Embryonic facial prominence (tissue), 1 donor: ENCODE results near the gene ZNF197.
"Not testable (repeated sequence)": the region's sequence is repeated elsewhere in the genome, so short reads cannot be mapped to it uniquely, and the experiment has no call there.

Experiments used
- DNase-seq: peaks from one replicate; pipeline ENCODE4 v3.0.0-alpha.2; 2016; ENCODE audit errors: extremely low spot score

Gene ZNF197

DNA sequence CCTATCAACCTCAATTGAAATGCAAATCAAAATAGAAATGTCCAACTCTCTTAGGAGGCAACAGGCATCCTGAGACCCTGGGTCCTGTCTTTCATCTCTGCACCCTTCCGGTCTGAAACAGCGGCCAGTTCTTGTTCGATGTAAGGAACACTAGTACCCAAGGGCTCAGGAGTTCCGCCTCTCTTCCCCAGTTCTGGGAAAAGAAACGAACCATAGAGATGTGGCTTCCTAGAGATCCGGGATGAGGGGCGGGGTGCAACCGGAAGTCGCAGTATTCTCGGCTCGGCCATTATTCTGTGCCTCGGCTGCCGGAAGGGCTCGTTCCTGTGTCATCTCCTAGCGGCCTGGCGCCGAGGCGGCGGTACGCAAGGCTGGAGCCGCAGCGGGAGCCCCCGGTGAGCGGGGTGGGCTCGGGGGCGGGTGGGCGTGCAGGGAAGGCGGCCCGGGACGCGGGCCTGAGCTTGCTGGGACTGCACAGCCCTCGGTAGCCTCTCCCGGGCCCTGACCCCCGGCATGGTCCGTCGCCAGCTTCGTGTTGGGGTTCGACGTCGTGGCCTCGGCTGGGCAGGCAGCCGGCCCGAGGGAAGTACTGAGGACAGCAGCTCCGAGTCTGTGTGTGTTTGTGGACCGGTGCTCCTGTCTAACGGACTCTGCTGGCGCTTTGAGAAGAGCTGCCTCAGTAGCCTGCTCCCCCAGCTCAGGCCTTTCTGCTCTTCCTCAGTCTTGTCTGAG, at the start of gene ZNF197:
ZNF197 (plus strand) TSS at position 288 of the 732 bp plus-strand sequence. CDS start 4,119 bp downstream, outside the sequence.
- peak; percentile 86 for DNase-seq

DNA sequence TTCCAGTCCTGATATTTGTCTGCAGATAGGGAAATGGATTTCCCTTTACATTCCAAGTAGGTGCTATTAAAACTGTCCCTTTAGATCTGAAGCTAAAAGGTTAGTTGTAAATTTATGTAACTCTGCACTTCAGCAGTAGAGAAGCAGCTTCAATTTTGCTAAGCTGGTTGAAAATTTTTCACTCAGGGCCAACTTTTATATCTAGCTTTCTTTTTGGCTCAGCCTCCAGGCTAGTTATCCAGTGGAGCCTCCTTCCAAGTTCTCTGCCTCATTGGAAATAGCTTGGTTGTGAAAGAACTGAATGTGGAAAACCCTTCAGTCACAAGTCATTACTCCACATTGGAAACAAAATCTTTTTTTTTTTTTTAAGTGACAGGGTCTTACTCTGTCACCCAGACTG, 48.2 kb upstream of the ZNF197 start:
- no peak for DNase-seq

DNA sequence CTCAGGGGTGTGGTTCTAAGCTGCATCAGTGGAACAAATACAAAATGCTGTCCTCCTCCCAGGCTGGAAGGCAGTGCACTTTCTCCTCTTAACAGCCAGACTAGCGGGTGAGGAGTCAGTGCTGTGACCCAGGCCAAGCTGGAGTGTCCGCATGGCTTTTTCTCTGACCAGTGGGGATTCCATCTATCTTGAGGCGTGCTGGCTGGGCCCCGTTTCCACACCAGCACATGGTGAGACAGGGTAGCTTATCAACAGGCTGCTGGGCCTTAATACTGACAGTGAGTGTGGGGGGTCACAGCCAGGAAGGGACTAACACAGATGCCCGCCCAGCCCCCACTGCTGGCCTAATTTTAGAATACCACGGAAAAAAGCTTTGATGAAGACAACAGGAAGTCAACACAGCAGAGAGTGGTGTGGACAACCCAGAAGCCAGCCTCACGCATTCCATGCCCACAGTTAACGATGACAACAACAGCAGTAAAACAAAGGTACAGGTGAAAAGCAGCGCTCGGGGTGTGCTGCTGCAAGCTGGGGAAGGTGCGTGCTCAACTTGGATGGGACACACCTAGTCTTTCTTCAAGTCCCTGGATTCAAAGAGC, 47.4 kb upstream of the ZNF197 start:
- DNase-seq, result not testable (repeated sequence)

DNA sequence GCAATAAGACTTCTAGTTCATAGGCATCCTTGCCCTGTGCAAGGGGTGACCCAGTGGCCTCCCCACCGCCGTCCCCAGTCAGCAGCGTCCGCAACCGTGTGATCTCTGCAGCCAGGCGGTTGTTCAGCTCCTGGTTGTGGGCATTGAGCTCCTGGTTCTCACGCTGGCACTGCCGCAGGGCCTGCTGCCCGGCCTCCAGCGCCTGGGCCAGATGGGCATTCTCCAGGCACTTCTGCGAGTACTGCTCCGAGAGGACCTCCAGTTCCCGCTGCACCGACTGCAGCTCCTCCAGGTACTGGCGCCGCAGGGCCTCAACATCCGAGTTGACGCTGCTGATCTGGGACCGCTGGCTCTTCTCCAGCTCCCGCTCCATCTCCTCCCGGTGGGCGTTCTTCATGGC, 46.5 kb upstream of the ZNF197 start:
- not testable (repeated sequence) for DNase-seq

DNA sequence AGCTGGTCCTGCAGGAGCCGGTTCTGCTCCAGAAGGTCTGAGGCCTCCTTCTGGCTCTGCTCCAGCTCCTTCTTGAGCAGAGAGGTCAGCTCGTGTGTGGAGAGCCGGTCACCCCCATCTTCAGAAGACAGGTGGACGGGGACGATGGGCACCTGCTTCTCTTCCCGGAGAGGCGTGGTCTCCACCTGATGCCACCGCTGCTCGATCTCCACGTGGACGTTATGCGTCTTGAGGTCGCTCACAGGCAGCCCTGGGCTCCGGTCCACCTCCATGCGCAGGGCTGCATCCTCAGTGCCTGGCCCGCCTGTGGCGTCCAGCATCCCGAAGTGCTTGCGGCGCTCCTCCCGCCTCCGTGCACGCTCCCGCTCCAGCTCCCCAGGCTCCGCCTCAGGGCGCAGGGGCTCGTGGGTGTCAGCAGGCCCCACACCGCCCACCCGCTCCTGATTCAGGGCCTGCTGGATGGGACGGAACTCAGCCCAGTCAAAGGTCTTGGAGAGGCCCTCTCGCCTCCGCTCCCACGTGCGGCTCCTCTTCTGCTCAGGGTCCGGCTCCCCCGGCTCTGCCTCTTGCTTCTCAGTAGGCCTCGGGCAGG, 45.8 kb upstream of the ZNF197 start:
- DNase-seq, result not testable (repeated sequence)

DNA sequence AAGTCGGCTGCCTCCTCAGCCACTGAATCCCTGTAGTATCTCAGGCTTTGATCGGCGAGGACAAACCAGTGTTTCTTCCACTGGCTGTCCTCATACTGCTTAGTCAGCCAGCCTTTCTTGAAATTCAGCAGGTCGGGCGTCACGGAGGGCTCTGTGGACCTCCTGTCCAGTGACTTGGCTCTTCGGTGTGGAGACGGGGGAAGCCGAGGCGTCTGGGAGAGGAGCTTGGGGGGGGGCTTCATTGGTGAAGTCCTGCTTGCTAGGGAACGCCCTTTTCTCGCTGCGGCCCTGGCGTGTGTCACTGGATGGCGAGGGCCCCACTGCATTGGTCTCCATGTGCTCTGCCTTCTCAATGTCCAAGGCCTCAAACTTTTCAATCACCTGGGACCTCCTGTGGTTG, 45.1 kb upstream of the ZNF197 start:
- not testable (repeated sequence) for DNase-seq

DNA sequence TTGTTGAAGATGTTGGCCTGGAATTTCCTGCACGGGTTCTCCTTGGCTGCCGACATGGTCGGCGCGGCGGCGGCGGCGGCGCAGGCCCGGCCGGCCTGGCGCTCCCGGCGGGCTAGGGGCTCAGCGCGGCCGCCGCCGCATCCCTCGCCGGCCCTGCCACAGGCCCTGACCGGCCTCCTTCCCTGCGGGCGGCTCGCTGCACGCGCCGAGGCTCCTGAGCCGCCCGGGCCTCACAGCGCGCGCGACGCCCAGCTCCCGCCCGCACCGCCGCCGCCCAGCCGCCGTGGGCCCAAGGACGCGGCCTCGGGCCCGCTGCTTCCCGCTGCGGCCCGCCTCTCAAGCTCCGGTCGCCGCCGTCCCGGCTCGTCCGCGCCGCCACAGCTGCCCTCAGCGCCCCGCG, 43.9 kb upstream of the ZNF197 start:
- DNase-seq, result not testable (repeated sequence)

DNA sequence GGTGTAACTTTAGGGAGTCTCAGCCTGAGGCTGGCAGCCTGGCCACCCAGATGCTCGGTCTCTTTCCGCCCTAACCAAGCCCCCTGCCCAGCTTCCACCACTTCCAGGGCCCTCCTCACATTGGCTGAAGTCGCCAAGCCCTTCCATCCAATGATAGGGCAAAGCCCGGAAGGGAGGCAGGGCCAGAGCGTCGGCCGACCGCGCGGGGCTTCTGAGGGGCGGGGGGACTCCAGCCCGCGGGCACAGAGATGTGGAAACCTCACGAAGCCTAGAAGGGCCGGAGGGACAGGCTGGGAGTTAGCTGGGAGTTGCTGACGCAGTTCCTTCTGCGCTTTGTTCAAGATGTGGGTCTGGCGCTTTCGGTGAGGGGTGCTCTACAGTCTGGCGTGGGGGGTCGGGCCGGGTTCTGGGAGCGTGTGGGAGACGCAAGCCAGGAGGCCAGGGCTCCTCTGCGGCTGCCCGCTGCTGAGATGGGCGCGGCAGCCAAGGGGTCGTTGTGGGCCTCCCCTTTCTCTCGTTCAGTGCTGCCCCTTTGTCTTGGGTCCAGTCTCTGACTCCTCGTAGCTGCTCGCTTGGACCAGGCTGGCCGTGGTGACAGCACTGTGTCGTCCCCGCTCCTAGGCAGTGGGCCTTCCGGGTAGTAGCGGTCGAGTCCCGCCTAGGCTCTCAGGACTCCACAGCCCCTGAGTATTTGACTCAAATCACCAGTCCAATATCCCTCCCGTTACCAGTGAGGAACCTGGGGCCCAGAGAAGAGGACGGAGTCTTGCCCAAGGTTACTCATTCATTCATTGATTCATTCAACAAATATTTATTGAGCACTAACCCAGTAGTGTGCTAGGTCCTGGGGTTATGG, 40.0 kb upstream of the ZNF197 start, which contains the start of gene ZNF660:
ZNF660 (plus strand) TSS at position 319 of the 856 bp plus-strand sequence. CDS start 9,230 bp downstream, outside the sequence.
- peak; percentile 76 for DNase-seq

DNA sequence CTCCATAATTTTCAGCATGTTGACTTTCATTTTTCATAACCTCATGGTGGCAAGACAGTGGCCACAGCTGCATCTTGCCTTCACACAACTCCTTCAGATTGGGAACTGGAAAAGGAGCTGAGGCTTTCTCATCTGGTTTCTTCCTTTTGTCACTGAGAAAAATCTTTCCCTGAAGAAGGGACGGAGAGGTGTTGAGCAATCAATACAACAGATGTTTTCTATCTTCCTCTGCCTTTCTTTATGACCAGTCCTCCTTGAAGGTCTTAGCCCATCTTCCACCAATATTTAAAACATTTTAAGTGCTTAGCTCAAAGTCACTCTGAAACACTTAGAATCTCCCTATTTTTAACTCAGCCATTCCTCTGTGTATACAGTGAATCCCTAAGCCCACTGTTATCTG, 28.2 kb upstream of the ZNF197 start:
- no peak for DNase-seq

DNA sequence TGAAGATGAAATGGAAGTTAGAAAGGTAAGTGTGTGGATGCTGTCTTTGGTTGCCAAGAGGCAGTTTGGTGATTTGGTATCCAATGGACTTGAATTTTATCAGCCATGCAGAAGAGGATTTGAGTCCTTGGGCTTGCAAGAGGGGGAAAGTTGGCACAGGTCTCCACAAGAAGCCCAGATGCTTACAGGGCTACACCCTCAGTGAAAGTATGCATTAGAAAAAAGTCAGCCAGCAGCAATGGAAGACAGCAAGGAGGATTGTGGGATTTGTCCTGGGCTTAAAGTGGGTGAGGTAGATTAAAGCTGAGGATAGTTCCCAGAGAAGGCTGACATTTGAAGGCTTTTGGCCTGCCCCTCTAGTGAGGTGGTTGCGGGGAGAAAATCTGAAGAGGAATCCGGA, 23.1 kb upstream of the ZNF197 start:
- DNase-seq, result no peak

DNA sequence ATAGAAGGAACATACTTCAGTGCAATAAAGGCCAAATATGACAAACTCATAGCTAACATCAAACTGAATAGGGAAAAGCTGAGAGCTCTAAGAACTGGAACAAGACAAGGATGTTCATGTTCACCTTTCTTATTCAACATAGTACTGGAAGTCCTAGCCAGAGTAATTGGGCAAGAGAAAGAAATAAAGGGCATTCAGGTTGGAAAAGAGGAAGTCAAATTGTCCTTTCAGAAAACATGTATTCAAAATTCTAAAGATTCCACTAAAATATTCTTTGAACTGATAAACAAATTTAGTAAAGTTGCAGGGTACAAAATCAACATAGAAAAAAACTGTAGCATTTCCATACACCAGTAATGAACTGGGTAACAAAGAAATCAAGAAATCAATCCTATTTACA, 12.2 kb upstream of the ZNF197 start:
- no peak for DNase-seq

DNA sequence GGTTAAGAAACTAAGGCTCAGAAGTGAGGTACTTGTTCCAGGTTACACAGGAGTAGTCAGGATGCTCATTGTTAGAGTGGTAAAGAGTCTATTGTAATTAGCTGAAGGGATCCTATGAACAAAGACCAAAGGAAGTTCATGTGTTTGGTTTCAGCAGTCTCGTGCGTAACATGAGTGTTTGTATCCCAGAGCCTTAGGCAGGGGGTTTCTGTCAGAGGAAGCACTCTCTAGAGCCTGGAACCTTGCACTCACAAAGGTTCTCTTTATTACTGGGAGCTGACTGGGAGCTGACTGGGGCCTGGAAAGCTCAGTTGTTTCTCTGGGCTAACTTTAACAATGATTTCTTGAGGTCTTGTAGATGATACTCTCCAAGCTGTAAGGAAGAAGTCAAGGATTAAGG, 3.9 kb downstream of the ZNF197 start:
- DNase-seq, result no peak

DNA sequence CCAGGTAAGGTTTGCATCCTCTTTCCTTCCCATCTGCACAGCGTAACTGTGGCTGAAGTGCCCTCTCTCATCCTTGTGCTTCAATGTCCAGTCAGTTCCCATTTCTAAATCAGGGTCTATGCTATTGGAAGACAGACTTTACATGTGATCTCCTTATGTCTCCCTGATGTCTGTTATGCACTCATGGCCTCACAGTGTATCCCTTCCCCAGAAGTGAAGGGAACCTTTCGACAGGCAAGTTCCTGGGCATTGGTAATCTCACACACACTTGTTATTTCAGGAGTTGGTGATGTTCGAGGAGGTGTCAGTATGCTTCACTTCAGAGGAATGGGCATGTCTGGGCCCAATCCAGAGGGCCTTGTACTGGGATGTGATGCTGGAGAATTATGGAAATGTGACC, 7.4 kb downstream of the ZNF197 start:
- no peak for DNase-seq

DNA sequence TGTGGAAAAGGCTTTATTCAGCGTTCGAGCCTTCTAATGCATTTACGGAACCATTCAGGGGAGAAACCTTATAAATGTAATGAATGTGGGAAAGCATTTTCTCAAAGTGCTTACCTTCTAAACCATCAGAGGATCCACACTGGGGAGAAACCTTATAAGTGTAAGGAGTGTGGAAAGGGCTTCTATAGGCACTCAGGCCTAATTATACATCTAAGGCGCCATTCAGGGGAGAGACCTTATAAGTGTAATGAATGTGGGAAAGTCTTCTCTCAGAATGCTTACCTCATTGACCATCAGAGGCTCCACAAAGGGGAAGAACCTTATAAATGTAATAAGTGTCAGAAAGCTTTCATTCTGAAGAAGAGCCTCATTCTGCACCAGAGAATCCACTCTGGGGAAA, 17.5 kb downstream of the ZNF197 start:
- no peak for DNase-seq

DNA sequence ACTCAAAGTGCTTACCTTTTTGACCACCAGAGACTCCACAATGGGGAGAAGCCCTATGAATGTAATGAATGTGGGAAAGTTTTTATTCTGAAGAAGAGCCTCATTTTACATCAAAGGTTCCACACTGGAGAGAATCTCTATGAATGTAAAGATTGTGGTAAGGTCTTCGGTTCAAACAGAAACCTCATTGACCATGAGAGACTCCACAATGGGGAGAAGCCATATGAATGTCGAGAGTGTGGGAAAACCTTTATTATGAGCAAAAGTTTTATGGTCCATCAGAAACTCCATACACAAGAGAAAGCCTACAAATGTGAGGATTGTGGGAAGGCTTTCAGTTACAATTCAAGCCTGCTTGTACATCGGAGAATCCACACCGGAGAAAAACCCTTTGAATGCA, 18.2 kb downstream of the ZNF197 start:
- no peak for DNase-seq

DNA sequence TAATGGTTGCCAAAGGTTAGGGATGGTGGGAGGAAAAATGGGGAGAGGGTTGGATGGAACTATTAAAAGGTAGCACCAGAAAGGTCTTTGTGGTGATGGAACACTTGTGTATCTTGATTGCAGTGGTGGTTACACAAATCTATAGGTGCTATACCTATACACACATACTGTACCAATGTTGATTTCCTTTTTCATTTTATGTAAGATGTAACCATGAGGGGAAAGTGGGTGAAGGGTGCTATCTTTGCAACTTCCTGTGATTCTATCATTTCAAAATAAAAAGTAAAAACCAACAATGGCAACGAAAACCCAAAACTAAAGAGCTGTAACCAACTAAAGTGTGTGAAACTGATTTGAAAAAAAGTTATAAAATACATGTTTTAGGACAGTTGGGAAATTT, 22.9 kb downstream of the ZNF197 start:
- no peak for DNase-seq

DNA sequence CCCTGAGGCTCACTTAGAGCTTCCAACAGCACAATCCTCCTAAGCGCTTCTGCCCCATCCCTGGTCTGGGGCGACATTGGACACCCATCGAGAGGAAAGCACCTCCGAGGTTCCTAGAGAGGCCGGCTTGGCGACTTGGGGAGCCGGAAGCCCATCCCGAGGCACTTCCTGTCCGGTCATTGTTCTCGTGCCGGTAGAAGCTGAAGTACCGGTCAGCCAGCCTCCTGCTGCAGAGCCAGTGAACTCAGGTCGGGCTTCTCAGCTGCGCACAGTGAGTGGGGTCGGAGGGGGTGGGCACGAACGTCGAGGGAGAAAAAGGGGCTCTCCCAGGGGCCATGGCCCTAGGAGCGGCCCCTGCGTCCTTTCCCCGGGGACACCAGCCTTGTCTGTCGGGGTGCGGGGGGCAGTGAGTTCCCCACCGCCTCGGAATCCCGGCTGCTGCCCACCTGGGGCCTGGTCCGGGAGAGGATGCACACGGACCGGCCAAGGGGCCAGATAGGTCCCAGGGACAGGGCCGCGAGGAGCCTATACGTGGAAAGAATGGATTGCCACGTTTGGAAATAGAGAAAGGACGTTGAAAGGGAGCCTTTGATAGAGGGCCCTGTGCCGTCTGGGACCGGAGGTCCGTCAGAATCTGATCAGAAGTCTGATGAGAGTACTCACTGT, 23.9 kb downstream of the ZNF197 start, which contains the start of gene ZNF35:
ZNF35 (plus strand) TSS at position 169 of the 666 bp plus-strand sequence. CDS start 2,336 bp downstream, outside the sequence.
- peak; percentile 46 for DNase-seq

DNA sequence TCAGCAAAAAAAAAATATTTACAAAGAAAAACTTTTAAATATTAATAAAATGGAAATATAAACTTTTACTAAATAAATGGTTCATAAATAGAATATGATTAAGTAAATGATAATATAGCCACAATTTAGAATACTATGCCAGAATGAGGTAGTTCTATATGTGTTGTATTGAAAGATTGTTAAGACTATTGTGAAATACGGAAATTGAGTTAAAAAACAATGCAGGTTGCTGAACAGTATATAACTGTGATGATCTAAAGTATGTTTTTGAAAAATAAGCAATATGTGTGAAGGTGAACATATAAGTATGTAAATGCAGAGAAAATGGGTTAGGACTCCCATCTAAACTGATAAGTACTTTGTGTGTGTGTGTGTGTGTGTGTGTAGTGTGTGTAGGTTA, 24.9 kb downstream of the ZNF197 start:
- no peak for DNase-seq

DNA sequence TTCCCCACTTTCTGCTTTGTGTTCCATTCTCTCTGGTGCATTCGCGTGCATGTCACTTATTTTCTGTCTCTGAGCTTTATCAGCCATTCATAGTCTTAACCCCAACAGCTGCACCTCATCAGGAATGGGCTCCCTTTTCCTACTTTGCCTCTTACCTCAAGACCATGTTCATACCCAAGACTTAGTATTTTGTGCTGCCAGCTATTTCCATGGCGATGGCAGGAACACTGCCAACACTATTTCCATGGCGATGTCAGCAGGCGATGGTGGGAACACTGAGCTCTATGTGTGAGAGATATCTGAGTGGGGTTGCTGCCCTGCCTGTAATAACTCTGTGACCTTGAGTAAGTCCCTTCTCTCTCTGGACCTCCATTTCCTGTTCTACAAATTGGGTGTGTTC, 29.2 kb downstream of the ZNF197 start:
- DNase-seq, result no peak

DNA sequence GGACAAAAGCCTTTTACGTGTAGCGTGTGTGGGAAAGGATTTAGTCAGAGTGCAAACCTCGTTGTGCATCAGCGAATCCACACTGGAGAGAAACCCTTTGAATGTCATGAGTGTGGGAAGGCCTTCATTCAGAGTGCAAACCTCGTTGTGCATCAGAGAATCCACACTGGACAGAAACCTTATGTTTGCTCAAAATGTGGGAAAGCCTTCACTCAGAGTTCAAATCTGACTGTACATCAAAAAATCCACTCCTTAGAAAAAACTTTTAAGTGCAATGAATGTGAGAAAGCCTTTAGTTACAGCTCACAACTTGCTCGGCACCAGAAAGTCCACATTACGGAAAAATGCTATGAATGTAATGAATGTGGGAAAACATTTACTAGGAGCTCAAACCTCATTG, 34.2 kb downstream of the ZNF197 start:
- DNase-seq, result no peak

DNA sequence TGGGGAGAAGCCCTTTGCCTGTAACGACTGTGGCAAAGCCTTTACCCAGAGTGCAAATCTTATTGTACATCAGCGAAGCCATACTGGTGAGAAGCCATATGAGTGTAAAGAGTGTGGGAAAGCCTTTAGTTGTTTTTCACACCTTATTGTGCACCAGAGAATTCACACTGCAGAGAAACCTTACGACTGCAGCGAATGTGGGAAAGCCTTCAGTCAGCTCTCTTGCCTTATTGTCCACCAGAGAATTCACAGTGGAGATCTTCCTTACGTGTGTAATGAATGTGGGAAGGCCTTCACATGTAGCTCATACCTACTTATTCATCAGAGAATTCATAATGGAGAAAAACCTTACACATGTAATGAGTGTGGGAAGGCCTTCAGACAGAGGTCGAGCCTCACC, 34.6 kb downstream of the ZNF197 start:
- no peak for DNase-seq
